GM19035 (cell line): ENCODE measurements around the gene CLRN1.

ENCODE experiments used
- ATAC-seq: cut with Tn5 transposase; IDR thresholded peaks from one replicate; pipeline ENCODE4 v1.9.1; 2021; ENCODE audit not compliant: unreplicated experiment

CLRN1 gene

DNA sequence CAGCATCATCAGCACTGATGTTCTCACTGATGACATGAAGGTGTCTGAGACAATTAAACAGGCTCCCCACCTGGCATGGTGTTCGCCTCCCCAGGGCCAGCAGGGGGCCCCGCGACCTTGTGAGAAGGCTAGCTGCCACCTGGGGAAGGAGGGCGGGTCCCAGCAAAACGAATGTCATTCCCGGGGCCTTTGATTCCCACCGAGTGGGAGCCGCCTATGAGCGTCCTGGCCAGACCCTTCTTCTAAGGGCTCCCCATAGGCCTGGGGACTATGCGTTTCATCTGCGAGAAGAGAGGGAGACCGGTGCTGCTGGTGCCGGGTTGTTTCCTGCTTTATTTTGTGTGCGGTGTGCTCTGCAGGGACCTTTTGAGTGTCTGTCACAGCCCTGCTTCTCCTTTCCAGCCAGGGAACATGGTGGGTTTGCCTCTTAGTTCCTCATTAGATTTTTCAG, 46.8 kb downstream of the CLRN1 start:
- ATAC-seq = peak; percentile 89

DNA sequence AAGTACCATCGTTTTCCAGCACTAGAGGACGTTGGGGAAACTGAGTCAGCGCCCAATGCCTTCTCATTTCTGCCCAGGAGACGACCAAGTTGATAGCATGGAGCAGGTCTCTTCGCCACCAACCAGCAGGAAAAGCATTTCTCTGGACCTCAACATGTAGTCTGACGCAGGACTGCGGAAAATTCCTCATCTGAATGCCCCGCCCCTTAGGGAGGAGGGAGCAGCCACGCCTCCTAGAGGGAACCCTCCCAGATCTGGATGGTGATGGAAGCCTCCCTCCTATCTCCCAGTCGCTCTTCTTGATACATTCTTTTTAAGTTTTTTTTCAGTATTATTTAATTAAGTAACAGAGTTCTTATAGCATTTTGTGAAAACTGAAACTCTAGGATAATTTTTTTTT, 49.9 kb downstream of the CLRN1 start:
- no peak for ATAC-seq

DNA sequence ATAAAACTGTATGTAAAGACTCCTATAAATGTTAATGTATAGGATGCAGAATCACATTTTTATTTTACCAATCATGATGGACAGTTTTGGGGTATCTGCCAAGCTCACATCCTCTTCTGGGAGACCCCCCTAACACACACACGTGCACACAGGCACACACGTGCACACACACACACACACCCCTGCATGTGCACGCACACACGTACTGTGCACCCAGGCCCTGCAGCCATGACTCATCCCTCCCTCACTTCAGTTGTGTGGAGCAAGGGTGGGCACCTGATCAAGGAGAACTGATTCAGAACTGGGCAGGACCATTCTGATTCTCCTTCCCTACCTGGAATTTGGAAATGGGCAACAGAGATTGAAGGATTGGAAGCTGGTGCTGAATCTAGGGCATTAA, 51.3 kb downstream of the CLRN1 start:
- ATAC-seq = no peak

DNA sequence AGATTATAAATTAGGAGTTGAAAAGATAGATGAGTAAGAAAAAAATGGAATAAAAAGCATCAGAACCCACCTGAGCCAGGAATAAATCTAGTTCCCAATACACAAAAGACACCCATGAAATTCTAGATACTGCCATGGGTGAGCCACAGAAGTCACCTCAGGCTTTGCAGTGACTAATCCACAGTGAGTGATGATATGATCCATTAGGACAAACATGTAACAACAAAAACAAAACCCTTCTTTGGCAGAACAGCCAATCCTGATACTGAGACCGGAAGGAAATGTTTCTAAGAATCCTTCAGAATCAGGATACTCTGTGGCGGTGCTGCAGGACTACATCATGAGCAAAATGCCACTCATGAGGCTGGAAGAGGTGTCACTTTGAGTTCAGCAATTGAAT, 52.3 kb downstream of the CLRN1 start:
- ATAC-seq = no peak

DNA sequence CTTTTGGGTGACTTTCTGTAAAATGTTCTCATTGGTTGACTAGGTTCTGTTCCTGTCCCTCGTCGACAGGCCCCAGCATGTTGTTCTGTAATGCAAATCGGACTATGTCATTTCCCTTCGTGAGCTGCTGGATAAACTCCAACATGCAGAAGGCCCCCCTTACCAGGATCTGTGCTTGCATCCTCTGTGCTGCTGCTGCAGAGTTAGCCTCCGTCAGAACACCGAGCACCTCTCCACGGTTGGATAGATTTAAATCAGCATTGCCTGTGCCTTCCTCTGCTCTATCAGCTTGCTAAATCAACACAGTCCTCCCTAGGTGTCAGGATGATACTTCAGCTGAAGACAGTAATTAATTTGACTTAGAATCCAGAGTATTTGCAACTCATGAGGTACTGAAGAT, 54.6 kb downstream of the CLRN1 start:
- no peak for ATAC-seq

DNA sequence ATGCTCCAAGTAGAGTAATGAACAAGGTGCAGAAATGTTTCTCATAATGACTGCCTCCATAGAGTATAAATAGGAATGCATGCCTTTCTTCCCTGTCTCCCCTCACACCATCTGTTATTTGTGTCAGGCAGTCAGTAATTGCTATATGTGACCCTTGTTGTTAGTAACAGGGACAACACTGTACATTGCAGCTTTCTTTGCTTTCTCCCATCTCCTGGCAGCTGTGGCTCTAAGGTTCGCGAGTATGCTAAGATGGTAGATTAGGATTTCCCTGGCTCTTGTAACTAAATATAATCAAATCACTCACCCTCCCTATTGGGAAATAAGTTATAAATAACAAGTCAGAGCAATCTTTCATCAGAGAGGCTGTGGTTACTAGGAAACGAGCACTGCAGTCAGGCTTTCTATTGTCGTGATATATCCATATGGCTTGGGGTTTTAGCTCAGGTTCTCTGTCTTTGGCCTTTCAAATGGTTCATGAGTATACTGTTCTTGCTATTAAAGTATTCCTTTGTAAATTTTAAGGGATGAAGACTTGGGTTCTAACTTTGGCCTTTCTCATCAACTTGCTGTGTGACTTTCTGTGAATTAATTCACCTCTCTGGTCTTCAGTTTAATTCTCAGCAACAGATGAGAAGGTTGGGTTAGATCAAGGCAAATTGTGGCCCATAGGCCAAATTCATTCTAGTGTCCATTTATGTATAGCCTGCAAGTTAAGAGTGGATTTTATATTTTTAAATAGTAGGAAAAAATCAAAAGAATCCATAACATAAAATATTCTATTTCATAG, 59.2 kb downstream of the CLRN1 start:
- ATAC-seq = no peak

DNA sequence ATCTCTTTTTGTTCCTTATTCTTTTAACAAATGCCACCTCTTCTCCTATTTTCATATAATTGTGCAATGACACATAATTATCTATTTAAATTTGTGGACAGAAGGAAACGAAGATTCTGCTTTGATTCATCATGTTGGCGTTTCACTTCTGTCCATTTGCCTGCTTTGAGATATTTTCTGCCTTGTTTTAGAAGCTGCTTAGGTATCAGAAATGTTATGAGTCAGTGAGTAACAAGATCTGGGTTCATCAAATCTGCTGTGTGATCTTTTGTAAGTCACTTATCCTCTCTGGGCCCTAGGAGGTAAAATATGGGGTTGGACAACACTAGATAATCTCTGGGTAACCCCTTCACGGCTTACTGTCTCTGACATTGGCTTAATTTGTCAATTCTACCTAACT, 60.0 kb downstream of the CLRN1 start:
- ATAC-seq = peak; percentile 61

DNA sequence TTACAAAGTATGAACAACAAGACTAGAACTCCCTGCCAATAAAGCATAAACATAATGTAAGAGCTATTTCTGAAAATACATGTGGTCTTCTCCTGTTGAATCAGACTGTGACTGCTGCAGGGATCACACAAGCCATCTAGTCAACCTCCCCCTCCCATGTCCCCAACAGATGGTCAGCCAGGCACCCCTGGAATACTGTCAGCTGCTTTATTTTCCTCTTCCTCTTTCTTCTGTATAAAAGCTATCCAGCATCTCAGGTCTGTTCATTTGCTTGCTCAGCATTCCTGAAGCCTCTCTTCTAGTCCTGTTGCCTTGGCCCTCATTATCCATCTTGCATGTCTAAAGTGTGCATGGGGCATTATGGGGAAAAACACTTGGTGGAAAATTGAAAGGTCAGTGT, 60.8 kb downstream of the CLRN1 start:
- no peak for ATAC-seq

DNA sequence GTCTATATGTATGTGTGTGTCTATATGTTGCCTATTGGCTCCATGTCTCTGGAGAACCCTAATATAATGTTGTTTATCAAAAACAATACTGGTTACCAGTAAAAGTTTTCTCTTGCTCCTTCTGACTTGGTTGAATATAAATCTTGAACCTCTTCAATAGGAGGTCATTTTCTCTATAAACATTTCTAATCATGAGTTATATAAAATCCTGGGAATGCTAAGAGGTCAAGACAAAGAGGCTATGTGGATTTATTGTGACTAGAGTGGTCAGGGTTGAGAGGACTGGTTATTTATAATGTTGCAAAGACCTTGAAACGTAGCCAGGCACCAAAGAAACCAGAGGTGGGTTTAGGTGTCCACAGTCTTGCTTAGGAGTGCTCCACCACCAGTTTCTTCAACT, 66.1 kb downstream of the CLRN1 start:
- no peak for ATAC-seq

DNA sequence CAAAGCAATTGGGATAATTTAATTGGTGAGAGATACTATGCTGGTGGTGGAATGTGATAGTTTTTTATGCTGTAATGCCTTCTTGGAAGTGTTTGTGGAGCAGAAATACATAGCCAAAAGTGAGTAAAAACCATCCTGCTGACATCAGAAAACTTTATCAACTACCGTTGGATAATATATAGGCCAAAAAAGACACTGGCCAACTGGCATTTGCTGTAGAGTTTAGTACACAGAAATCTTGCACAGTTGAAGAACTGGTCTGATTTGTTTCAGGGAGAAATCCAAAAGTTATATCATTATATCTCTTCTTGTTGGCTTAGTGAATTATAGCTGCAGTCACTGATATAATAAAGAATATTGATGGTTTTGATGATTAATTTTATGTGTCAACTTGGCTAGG, 66.8 kb downstream of the CLRN1 start:
- no peak for ATAC-seq

DNA sequence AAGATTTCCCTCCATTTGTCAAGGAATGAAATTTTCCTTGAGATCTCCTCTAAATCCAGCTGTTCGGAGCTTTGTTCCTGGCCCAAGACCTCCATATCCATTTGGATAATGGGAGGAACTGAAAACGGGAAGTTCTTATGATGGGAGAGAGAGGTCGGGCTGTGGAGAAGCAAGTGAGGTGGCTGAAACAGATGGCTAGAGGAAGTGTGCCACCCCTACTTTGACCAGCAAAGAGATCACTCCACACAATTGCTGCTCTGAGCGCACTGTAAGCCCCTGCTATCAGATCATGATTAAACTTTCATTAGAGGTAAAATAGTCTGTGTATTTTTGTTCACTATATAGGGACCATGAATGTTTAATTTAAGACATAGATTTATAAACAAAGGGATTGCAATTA, 67.2 kb downstream of the CLRN1 start, which contains the start of gene MINDY4B:
MINDY4B (minus strand) TSS at position 101 of the 400 bp plus-strand sequence; CDS start at position 101, 0 bp downstream.
- no peak for ATAC-seq

DNA sequence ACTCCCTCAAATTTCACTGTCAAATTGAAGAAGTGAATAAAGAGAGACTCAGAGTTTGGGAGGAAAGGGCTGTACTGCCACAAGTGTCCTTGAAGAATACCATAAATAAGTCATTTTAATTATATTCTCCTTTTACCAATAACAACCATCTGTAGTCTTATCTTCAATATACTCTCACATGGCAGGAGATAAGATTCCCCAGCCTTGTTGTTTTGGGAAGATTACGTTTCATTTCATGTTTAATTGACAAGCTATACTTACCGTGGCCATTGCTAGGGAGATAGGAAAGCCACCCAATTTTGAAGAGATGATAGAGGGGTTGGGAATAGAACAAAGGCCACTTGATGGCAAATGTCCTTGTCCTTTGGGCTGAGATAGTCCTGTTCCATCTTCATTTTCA, 69.5 kb downstream of the CLRN1 start:
- no peak for ATAC-seq

DNA sequence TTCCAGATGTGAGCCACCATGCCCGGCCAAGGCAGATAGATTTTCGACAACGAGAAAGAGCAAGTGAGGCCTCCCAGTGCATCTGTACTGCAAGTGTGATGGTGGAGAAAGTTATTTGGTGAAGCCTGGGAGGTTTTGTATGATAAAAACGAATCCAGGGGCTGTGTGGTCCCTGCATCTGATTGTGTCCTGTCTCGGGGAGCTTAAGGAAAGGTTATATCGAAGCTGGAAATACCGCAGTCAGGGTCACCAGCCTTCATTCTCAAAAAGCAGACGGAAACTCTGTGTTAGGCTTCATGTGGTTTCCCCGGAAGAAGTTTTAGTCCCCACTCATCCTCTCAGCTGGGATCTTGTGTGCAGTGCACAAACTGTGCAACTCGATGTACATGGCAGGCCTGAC, 70.7 kb downstream of the CLRN1 start:
- no peak for ATAC-seq

DNA sequence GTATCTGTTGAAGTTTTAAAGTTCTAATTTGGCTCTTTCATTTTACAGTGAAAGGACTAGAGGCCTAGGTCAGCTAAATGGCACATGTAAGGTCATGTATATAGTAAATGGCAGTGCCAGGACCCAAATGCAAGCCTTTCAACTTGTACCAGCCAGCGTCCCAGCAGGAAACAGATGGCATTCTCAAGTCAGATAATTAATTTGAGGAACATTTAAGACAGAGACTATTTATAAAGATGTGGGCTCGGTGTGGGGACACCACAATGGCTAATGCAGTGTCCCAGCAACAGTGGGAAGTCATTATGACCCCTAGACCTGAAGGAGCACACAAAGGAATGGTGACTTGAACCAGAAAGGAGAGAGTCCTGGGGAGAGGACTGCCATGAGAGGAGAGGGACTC, 73.4 kb downstream of the CLRN1 start:
- ATAC-seq = no peak

DNA sequence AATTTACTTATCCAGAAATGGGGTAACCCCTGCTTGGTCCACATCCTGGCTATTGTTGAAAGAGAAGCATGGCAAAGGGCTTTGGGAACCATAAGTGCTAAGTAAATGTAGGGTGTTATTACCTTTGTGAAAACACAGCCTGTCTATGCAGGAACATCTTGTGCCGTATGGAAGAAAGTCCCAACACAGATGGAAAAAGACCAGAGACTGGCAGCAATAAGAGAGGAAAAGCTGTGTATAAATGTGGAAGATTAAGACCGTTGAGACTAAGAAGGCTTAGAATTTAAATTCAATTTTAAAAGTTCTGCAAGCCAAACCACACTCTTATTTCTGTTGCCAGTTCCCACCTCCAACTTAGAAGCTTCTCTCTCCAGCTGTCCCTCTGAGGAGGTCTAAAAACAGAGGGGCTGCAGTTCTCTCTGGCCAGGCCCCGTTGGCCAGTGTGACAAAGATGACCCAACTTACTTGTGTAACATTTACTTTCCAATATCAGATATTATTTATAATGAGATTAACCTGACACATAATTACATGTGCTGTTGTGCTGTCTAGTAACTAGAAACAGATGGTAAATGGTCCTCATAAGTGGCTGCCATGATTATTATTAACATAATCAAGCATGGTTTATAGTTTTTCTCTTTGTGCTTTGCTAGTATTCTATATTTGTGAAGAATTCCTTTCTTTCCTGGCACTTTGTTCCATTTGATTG, 74.3 kb downstream of the CLRN1 start:
- no peak for ATAC-seq

DNA sequence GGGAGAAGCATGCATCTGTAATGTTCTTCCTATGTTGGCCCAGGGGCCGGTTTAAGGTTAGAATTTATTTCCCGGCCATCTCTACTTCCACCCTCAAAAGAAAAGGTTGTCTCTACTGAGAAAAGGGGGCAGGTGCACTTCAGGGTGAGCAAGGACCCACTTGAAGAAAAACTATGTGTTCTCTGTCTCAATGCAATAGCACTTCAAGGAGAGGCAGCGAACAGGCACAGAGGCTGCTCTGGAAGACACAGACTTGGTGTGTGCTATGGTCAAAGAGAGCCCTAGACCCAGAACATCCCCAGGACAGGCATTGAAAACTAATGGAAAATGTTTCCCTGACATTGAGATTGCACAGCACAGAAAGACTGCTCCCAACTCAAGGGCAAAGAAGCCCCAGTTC, 74.9 kb downstream of the CLRN1 start:
- no peak for ATAC-seq

DNA sequence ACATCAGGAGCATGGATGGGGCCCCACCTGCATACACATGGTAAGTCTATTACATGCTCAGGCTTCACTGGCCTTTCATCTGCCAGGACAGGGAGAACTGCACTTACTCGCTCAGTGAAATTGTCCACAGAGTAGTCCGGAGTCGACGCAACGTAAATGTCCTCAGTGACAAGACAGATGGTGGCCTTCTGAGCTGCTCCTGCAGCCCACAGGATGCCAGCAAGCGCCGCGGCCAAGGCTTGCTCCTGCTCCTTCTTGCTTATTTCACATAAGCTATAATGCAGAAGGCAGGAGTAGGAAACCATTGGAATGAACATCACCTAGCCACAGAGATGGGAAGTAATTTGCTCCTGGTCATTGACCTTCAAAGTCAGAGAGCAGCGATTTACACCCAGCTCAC, 81.7 kb downstream of the CLRN1 start:
- ATAC-seq = no peak

DNA sequence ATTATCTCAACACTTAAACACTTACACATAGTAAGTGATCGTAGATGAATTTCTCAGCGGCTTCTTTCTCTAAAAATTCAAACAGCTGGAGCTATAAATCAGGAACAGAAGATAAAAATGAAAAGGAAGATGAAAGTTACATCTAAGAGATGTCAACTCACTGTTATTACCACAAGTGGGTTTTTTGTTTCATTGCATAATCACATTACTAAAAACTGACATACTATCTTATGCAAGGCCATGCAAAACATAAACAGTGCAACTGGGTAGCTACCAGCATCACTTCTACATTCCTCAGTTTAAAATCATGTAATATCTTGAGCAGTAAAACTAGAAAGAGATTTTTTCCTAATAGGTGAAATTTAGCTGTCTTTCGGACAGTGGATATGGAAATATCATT, 82.2 kb downstream of the CLRN1 start:
- ATAC-seq = no peak

DNA sequence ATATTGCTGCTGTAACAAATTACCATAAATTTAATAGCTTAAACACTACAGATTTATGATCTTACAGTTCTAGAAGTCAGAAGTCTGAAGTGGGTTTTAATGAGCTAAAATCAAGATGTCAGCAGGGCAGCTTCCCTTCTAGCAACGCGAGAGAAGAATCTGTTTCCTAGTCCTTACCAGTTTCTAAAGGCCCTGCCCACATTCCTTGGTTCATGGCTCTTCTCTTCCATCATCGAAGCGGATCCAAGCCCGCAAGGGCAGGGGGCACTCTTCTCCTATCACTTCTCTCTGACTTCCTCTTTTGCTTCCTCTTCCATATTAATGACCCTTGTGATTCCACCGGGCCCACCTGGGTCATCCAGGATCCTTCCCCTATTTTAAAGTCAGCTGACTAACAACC, 83.4 kb downstream of the CLRN1 start:
- no peak for ATAC-seq

DNA sequence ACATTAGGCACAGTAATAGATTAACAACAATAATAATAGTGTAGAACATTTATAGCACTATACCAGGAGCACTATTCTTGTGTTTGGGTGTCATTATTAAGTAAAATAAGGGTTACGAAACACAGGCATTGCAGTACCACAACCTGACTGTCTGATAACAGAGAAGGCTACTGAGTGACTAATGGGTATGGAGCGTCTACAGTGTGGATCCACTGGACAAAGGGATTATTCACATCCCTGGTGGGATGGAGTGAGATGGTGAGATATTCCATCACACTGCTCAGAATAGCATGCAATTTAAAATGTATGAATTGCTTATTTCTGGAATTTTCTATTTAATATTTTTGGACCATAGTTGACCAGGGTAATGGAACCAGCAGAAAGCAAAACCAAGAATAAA, 85.5 kb downstream of the CLRN1 start:
- ATAC-seq = no peak

DNA sequence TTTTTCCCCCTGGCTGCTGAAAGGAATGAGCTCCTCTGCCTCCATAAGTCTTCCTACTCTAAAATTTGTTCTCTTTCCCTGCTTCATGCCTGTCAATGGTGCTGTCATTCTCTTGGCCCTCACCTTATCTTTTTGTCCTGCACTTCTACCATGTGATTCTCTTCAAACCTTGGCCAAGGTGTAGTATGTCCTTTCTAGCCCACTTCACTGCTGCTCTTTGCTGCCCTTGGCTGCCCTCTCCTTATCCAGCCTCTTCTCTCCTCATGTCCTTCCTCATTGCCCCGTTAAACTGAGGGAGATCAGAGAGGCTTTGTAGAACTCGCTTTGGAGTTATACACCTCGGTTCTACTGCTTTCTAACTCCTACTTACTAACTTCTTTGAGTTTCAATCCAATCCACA, 87.0 kb downstream of the CLRN1 start:
- ATAC-seq = no peak

DNA sequence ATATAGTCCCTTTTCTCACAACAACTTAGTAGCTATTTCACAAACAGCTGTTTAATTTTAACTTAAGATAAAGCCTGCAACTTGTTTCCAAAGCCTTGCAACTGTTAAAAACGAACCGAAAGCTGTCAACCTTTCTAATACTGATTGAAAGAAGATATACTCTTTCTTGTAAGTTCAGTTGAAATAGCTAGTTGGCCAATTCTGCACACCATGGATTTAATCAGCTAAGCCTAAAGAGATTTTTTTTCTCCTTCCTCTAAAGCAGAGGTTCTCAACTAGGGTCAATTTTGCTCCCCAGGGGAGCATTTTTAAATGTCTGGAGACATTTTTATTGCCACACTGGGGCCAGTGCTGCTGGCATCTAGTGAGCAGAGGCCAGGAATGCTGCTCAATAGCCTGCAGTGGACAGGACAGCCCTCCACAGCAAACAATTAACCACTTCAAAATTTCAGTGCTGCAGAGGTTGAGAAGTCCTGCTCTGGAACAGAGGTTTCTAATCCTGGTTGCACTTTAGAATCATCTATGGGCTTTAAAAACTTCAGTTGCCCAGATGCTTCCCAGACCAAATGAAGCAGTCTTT, 93.4 kb downstream of the CLRN1 start:
- ATAC-seq = no peak
